MCF 10A (cell line): ENCODE results near the gene SPOCK2. TPM values are rescaled to one million over a fixed set of nuclear protein-coding genes. Genes with fewer than 3 reads are reported as not detected.
"Not testable (repeated sequence)": the region's sequence is repeated elsewhere in the genome, so short reads cannot be mapped to it uniquely, and the experiment has no call there.

ENCODE experiments used
- BruUV-seq: library from RNA; stranded (reverse); fragments of 400-500 nt; replicated peaks from 2 replicates; lab custom pipeline; 2021; lab: Mats Ljungman, UMichigan
- CTCF ChIA-PET: fragments of 300-600 bp; sonication (Branson Sonifier 250); formaldehyde crosslinking; extraction: SDS; loops from one replicate; lab custom pipeline; 2021; ENCODE audit warnings: antibody characterized with exemption, inconsistent platforms; lab: Yijun Ruan, JAX
- POLR2A ChIA-PET: fragments of 300-600, 350-650 bp; sonication (Branson Sonifier 250); formaldehyde crosslinking; extraction: SDS; loops from one replicate; lab custom pipeline; 2020; ENCODE audit warnings: antibody characterized with exemption, inconsistent platforms; lab: Yijun Ruan, JAX
- DNase-seq: peaks from one replicate; pipeline ENCODE4 v3.0.0-alpha.2; 2018; ENCODE audit not compliant: unreplicated experiment
- H3K27ac Mint-ChIP-seq: one replicate; pipeline ENCODE4 v1.8.0; 2022; ENCODE audit warnings: mild to moderate bottlenecking, low read depth, mixed read lengths; ENCODE audit not compliant: unreplicated experiment
- H3K27me3 Mint-ChIP-seq: one replicate; pipeline ENCODE4 v1.8.0; 2022; ENCODE audit warnings: mixed read lengths; ENCODE audit not compliant: insufficient read depth, unreplicated experiment
- H3K36me3 Mint-ChIP-seq: one replicate; pipeline ENCODE4 v1.8.0; 2022; ENCODE audit warnings: mild to moderate bottlenecking, moderate library complexity, mixed read lengths; ENCODE audit not compliant: insufficient read depth, unreplicated experiment
- H3K4me1 Mint-ChIP-seq: one replicate; pipeline ENCODE4 v1.8.0; 2022; ENCODE audit warnings: mixed read lengths; ENCODE audit not compliant: insufficient read depth, unreplicated experiment
- H3K4me3 Mint-ChIP-seq: one replicate; pipeline ENCODE4 v1.8.0; 2022; ENCODE audit warnings: mild to moderate bottlenecking, moderate library complexity, mixed read lengths; ENCODE audit not compliant: unreplicated experiment
- H3K9me3 Mint-ChIP-seq: one replicate; pipeline ENCODE4 v1.8.0; 2022; ENCODE audit warnings: mixed read lengths; ENCODE audit not compliant: unreplicated experiment
- intact Hi-C: fragments of 100-400 bp; cut with micrococcal nuclease; formaldehyde crosslinking; loops from 2 replicates; pipeline ENCODE4 v1.14.1; 2022
- total RNA-seq: library from RNA; stranded (reverse); gene quantifications from 2 replicates; pipeline ENCODE4 v1.2.3, GENCODE V29; 2022
- TF ChIP-seq, protein P1 (sequence below): fragments of 200-600 bp; IDR thresholded peaks from one replicate; pipeline ENCODE4 v1.8.0; 2022; ENCODE audit warnings: antibody characterized with exemption, mild to moderate bottlenecking; ENCODE audit not compliant: unreplicated experiment

Gene SPOCK2
- total RNA-seq, 1 experiment from 2014 or later: 1.2 TPM

DNA sequence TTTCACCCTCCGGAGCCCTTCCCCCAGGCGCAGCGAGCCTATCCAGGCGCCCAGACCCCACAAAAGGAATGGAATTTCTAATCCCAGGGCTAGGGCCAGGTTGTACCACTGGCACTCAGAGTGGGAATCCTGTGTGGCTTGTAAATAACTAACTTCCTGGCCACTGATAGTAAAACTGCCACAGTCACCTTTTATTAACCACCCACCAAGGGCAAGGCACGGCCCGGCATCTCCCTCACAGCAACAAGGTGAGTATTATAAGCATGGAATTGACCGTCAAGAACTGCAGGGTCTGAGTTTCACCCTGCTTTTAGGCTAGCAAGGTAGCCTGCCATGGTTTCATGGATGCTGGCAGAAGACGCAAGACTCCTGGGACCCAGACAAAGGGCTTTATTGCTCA is 51.1 kb downstream of the SPOCK2 start:
- Mint-ChIP-seq H3K4me3 (no peak overlapping the region), H3K36me3 (no peaks in the 10 kb centered on the region), H3K27me3 (no peaks in the 10 kb centered on the region), H3K4me1 (no peaks in the 10 kb centered on the region), H3K9me3 (no peaks in the 10 kb centered on the region), H3K27ac (no peak overlapping the region)
- ChIA-PET POLR2A (no interaction called here), CTCF (no interaction called here)
- intact Hi-C loops: no loop called here
- BruUV-seq: no TSS peak
- no peak for DNase-seq
- TF ChIP-seq, protein P1, sequence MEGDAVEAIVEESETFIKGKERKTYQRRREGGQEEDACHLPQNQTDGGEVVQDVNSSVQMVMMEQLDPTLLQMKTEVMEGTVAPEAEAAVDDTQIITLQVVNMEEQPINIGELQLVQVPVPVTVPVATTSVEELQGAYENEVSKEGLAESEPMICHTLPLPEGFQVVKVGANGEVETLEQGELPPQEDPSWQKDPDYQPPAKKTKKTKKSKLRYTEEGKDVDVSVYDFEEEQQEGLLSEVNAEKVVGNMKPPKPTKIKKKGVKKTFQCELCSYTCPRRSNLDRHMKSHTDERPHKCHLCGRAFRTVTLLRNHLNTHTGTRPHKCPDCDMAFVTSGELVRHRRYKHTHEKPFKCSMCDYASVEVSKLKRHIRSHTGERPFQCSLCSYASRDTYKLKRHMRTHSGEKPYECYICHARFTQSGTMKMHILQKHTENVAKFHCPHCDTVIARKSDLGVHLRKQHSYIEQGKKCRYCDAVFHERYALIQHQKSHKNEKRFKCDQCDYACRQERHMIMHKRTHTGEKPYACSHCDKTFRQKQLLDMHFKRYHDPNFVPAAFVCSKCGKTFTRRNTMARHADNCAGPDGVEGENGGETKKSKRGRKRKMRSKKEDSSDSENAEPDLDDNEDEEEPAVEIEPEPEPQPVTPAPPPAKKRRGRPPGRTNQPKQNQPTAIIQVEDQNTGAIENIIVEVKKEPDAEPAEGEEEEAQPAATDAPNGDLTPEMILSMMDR: no peak

DNA sequence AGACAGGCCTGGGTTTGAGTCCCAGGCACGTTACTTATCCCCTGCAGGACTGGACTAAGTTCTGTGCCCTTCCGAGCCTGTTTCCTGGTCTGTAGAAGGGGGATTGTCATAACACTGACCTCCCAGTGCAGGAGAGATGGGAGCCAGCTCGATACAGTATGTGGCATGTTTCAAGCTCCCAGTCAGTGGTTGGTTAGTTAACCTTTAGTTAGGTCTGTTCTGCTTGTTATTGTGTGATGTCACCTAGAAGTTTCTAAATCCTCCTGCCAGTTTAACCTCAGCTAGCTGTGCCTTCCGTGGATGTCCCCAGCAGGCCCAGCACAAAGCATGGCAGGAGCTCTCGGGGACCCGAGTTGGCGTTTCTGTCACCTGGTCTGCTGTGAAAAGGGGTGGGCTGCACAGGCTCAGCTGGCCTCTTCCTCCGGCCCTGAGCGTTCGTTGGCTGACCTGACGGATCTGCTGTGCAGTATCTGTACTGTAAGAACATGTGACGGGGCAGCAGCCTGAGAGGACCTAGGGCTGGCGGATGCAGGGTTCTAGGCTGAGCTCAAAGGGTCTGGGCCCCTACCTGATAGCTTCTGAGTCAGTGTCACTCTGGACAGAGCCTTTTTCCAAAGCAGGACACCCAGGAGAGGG is 53.0 kb downstream of the SPOCK2 start:
- no peaks in the 10 kb centered on the region for H3K27me3 Mint-ChIP-seq
- H3K4me1 Mint-ChIP-seq: no peaks in the 10 kb centered on the region
- intact Hi-C loops: no loop called here
- no TSS peak for BruUV-seq
- H3K4me3 Mint-ChIP-seq: no peak overlapping the region
- DNase-seq: no peak
- H3K27ac Mint-ChIP-seq: no peak overlapping the region
- TF ChIP-seq, protein P1: no peak
- POLR2A ChIA-PET: no interaction called here
- H3K36me3 Mint-ChIP-seq: no peaks in the 10 kb centered on the region
- CTCF ChIA-PET: interaction anchor here (0.6 to 1.0 kb wide), 2 partner anchors 62 to 840 kb away, joined by 3 to 5 read pairs; no protein-coding TSS in a partner anchor
- H3K9me3 Mint-ChIP-seq: no peaks in the 10 kb centered on the region

DNA sequence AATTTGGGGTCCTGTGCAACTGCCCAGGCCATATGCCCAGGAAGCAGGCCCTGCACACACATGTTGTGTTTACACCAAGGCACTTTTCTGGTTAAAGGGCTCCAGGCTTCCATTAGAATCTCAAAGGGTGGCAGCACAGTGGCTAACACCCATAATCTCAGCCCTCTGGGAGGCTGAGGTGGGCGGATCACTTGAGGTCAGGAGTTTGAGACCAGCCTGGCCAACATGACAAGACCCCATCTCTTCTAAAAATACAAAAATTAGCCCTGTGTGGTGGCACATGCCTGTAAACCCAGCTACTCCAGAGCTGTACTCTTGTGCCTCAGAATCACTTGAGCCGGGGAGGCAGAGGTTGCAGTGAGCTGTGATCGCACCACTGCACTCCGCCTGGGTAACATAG is 53.6 kb downstream of the SPOCK2 start:
- no peak overlapping the region for H3K27ac Mint-ChIP-seq
- no peak overlapping the region for H3K4me3 Mint-ChIP-seq
- TF ChIP-seq, protein P1: no peak
- intact Hi-C loops: no loop called here
- no peaks in the 10 kb centered on the region for H3K27me3 Mint-ChIP-seq
- no peaks in the 10 kb centered on the region for H3K4me1 Mint-ChIP-seq
- BruUV-seq: no TSS peak
- no peak for DNase-seq
- no peaks in the 10 kb centered on the region for H3K36me3 Mint-ChIP-seq
- H3K9me3 Mint-ChIP-seq: no peaks in the 10 kb centered on the region
- CTCF ChIA-PET: interaction anchor here (0.6 to 1.0 kb wide), 3 partner anchors 61 to 841 kb away, joined by 3 to 5 read pairs (median 3); no protein-coding TSS in a partner anchor
- POLR2A ChIA-PET: no interaction called here

DNA sequence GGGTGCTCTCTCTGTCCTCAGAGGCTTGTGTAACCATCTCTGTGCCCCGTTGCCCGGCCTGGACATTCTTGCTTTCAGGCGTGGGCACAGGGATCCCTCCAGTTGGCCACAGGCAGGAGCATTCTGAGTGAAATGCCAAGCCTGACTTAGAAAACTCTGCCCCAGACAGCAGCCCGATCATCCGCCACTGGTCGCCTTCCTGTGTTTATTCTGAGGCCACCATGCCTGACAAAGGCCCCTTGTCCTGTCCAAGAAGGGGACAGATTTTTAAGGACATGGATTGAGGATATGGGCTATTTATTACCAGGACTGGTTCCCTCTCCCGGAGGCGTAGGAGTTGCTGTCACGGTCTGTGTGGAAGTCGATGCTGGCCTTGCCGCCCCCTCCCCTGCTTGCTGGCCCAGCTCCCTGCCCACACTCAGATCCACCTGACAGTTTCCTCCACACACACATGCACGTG is 54.3 kb downstream of the SPOCK2 start:
- no TSS peak for BruUV-seq
- no peaks in the 10 kb centered on the region for H3K4me1 Mint-ChIP-seq
- ChIA-PET POLR2A (no interaction called here), CTCF (interaction anchor here (0.7 kb wide), 1 partner anchor 393 kb away, joined by 4 read pairs; no protein-coding TSS in a partner anchor)
- H3K9me3 Mint-ChIP-seq: no peaks in the 10 kb centered on the region
- no peak overlapping the region for H3K4me3 Mint-ChIP-seq
- DNase-seq: no peak
- TF ChIP-seq, protein P1: no peak
- H3K27me3 Mint-ChIP-seq: no peaks in the 10 kb centered on the region
- H3K36me3 Mint-ChIP-seq: no peaks in the 10 kb centered on the region
- intact Hi-C loops: no loop called here
- H3K27ac Mint-ChIP-seq: no peak overlapping the region

DNA sequence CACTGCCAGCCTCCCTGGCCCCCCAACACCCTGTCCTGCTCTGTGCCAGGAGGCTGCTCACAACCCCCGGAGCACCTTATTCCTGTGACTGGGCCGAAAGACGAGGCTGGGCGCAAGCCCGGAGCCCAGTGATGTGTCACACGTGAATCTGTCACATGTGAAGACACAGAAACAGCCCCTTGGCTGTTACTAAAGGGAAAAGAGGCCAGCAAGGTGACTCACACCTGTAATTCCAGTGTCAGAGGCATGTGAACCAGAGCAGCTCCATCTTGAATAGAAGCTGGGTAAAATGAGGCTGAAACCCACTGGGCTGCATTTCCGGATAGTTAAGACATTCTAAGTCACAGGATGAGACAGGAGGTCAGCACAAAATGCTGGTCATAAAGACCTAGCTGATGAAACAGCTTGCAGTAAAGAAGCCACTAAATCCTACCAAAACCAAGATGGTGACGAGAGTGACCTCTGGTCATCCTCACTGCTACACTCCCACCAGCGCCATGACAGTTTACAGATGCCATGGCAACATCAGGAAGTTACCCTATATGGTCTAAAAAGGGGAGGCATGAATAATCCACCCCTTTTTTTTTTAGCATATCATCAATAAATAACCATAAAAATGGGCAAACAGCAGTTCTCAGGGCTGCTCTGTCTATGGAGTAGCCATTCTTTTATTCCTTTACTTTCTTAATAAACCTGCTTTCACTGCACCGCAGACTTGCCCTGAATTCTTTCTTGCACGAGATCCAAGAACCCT is 55.8 kb downstream of the SPOCK2 start:
- H3K4me1 Mint-ChIP-seq, H3K36me3 Mint-ChIP-seq, H3K4me3 Mint-ChIP-seq, DNase-seq, H3K27me3 Mint-ChIP-seq, H3K9me3 Mint-ChIP-seq, BruUV-seq, intact Hi-C loops: not testable (repeated sequence)
- H3K27ac Mint-ChIP-seq: peak overlapping the region; percentile 12
- ChIA-PET CTCF (interaction anchor here (0.7 to 1.1 kb wide), 2 partner anchors 16 to 20 kb away, joined by 3 to 6 read pairs; no protein-coding TSS in a partner anchor), POLR2A (interaction anchor here (0.9 to 1.1 kb wide), 3 partner anchors 19 to 303 kb away, joined by 3 read pairs; no protein-coding TSS in a partner anchor)
